Gastrocnemius medialis (tissue), 4 donors: ENCODE results near the gene MYOZ2. TPM values are rescaled to one million over a fixed set of nuclear protein-coding genes. Genes with fewer than 3 reads are reported as not detected.

ENCODE experiments used
- ATAC-seq, 2 donors: fragments of 150-250 bp; one replicate each; pipeline ENCODE4 v1.9.1; 2016
- DNase-seq, 2 donors: peaks; one replicate each; pipeline ENCODE4 v3.0.0-alpha.2; 2019
- H3K27ac ChIP-seq, 4 donors: fragments of 200-600 bp; sonication (generic); 1 replicate in 1 of 4; 2 replicates in 3 of 4; pipeline ENCODE4 v1.5.1; 2016 to 2018; ENCODE audit warnings: mild to moderate bottlenecking in 2 of 4, moderate library complexity in 1 of 4
- H3K27me3 ChIP-seq, 3 donors: fragments of 200-600 bp; sonication (generic) in 2 of 3; 1 replicate in 1 of 3; 2 replicates in 2 of 3; pipeline versions ENCODE4 v1.5.1 to v1.6.0; 2016 to 2019; ENCODE audit warnings: mild to moderate bottlenecking in 1 of 3, moderate library complexity in 1 of 3
- H3K36me3 ChIP-seq, 2 donors: fragments of 200-600 bp; sonication (generic) in 1 of 2; one replicate each; pipeline ENCODE4 v1.5.1; 2017 to 2018
- H3K4me1 ChIP-seq, 2 donors: fragments of 200-600 bp; sonication (generic) in 1 of 2; one replicate each; pipeline ENCODE4 v1.5.1; 2016 to 2017; ENCODE audit warnings: mild to moderate bottlenecking in 2 of 2
- H3K4me3 ChIP-seq, 4 donors: fragments of 200-600 bp; sonication (generic) in 3 of 4; 1 replicate in 1 of 4; 2 replicates in 3 of 4; pipeline ENCODE4 v1.5.1; 2016 to 2019; ENCODE audit warnings: mild to moderate bottlenecking in 2 of 4
- H3K9me3 ChIP-seq, 3 donors: fragments of 200-600 bp; sonication (generic) in 2 of 3; 1 replicate in 1 of 3; 2 replicates in 2 of 3; pipeline ENCODE4 v1.5.1; 2016 to 2019
- CTCF ChIP-seq, 5 experiments: fragments of 450-650 bp in 3 of 5; fragments of 200-600 bp in 2 of 5; sonication (generic) in 2 of 5; IDR thresholded peaks in 4 of 5; conservative IDR thresholded peaks in 1 of 5; 1 replicate in 4 of 5; 2 replicates in 1 of 5; pipeline ENCODE4 v1.5.1; 2016 to 2019; ENCODE audit warnings: antibody characterized with exemption in 5 of 5, mild to moderate bottlenecking in 3 of 5, moderate library complexity in 3 of 5
- POLR2A ChIP-seq, 2 donors: fragments of 450-650 bp; IDR thresholded peaks; one replicate each; pipeline ENCODE4 v1.6.1; 2017; ENCODE audit warnings: antibody characterized with exemption in 2 of 2, mild to moderate bottlenecking in 2 of 2, moderate library complexity in 2 of 2
- in situ Hi-C, 4 donors: fragments of 200-750 bp; cut with MboI; loops; one replicate each; pipeline versions ENCODE4 v1.15.0 to v1.8.0; 2017; ENCODE audit warnings: low sequenced_read_pairs in 4 of 4
- intact Hi-C: fragments of 100-400 bp; cut with DNase I; formaldehyde crosslinking; loops from one replicate; pipeline ENCODE4 v1.15.1; 2023; ENCODE audit warnings: low total_unique reads
- total RNA-seq, 4 donors: library from RNA; depleted of rRNA; stranded (reverse); fragments of >200 nt; gene quantifications; one replicate each; pipeline versions ENCODE4 v1.1.0 to v1.2.3, GENCODE V29; 2016

Gene MYOZ2
- total RNA-seq, 4 donors from 2014 or later = 30.6 to 290 (median 87.9) TPM

- DNase-seq = peak in 1 of 2 donors; percentile 19
- TF ChIP-seq POLR2A (IDR thresholded peaks at IDR 0.05) (no peak), CTCF (IDR thresholded peaks at IDR 0.05 in 4 of 5, conservative IDR thresholded peaks at IDR 0.05 in 1 of 5) (no peak)
- Histone ChIP-seq H3K4me3 (no peak overlapping the region), H3K27me3 (no peaks in the 10 kb centered on the region), H3K36me3 (no peaks in the 10 kb centered on the region), H3K4me1 (peaks cover 35 to 42% of the 10 kb centered on the region in 2 donors), H3K9me3 (no peaks in the 10 kb centered on the region), H3K27ac (peak overlapping the region; percentile 49 to 73 (median 69))
- in situ Hi-C loops (no loop called here), intact Hi-C loops (loop anchor here (5.0 kb wide), 2 partner anchors 108 to 117 kb away; partner anchors contain the start of gene USP53)
- ATAC-seq = peak; percentile 48 to 62
These were observed 30.9 kb upstream of the MYOZ2 start for GRCh38 chr4:119104644-119105273.

DNA sequence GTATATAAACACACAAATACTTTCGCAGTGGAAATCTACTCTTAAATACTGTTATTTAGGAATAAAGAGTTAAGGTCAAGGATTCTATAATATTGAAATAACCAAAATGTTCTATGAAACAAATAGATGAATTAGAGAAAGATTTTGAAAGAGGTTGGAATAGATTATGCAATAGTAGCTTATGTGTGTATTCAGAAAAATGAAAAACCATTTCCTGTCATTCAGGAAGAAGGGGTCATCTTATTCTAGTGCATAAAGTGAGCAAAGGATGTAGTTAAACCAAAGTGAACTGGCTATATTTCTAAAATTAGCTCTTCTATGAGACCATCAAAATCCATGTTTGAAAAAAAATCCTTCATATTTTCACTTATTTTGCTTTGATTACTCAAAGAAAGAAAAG is 30.0 kb upstream of the MYOZ2 start:
- H3K9me3 ChIP-seq = no peaks in the 10 kb centered on the region
- TF ChIP-seq CTCF (IDR thresholded peaks at IDR 0.05 in 4 of 5, conservative IDR thresholded peaks at IDR 0.05 in 1 of 5) = no peak
- no peak for TF ChIP-seq POLR2A (IDR thresholded peaks at IDR 0.05)
- intact Hi-C loops (loop anchor here (5.0 kb wide), 1 partner anchor 107 kb away; the partner anchor contains the start of gene USP53), in situ Hi-C loops (no loop called here)
- no peaks in the 10 kb centered on the region for H3K27me3 ChIP-seq
- no peak overlapping the region for H3K4me3 ChIP-seq
- H3K27ac ChIP-seq = peak overlapping the region; percentile 48 to 73 (median 60)
- DNase-seq (no peak), ATAC-seq (no peak)
- peaks cover 35 to 42% of the 10 kb centered on the region in 2 donors for H3K4me1 ChIP-seq
- H3K36me3 ChIP-seq = no peaks in the 10 kb centered on the region

DNA sequence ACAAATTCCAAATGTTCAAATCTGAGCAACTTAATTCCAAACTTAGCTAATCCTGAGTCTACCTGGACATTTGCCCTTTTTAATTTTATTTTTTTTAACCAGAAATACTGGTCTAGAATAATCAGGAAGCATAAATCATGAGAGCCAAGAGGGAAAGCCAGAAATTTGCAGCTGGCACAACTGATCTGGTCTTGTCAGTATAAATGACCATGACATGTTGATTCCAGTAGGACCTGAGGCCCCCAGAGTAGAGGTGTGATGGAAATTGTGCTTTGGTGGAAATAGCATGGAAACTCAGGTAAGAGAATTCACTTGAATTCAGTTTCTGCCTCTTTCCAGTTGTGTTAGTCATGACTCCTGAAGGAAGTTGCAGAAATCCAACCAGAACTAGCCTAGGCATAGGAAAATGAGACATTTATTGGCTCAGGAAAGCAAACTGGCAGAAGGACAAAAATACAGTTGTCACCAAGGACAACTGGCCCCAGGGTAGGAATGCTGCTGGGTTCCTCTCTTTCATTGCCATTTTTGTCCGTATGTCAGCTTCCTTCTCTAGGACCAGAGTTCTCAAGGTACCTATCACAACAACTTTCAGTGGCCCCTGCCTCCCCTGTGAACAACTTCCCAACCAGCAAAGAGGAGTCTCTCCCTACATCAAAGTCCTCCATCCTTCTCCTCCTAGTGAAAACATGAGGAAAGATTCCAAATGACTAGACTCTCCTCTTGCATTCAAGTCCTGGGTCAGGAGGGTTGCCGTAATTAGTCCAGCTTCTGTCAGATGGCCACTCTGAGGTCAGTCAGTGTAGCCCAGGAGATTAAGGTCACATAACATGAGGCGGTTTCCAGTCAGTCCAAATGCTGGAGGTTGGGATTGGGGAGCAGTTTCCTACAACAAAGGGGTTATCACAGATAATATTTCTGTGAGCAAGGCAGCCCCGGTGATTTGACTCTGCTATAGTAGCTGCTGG is 29.3 kb upstream of the MYOZ2 start:
- no peak overlapping the region for H3K4me3 ChIP-seq
- no peaks in the 10 kb centered on the region for H3K9me3 ChIP-seq
- intact Hi-C loops = loop anchor here (5.0 kb wide), 1 partner anchor 106 kb away; the partner anchor contains the start of gene USP53
- no peaks in the 10 kb centered on the region for H3K36me3 ChIP-seq
- TF ChIP-seq POLR2A (IDR thresholded peaks at IDR 0.05) = no peak
- no peak for TF ChIP-seq CTCF (IDR thresholded peaks at IDR 0.05 in 4 of 5, conservative IDR thresholded peaks at IDR 0.05 in 1 of 5)
- DNase-seq (no peak), ATAC-seq (peak in 1 of 2 donors; percentile 46)
- peaks cover 35 to 42% of the 10 kb centered on the region in 2 donors for H3K4me1 ChIP-seq
- no peaks in the 10 kb centered on the region for H3K27me3 ChIP-seq
- peak overlapping the region; percentile 48 to 73 (median 60) for H3K27ac ChIP-seq
- in situ Hi-C loops = no loop called here

DNA sequence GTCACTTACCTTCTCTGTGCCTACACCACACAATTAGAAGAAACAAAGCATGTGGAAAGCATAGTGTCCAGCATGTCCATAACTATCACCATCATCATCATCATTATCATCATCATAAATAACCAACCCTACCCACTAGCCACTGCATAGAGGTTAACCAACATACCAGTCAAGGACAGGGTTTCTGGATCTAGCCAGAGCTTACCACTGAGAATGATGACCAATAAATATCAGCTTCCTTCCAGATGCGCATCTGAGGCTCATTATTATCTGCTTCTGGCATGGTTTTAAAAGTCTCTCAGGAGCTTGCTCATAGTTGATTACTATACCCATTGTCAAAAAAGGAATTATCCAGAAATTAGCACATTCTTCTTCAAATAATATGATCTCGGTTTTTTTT is 25.5 kb upstream of the MYOZ2 start:
- TF ChIP-seq CTCF (IDR thresholded peaks at IDR 0.05 in 4 of 5, conservative IDR thresholded peaks at IDR 0.05 in 1 of 5) = no peak
- intact Hi-C loops (no loop called here), in situ Hi-C loops (no loop called here)
- ATAC-seq (no peak), DNase-seq (no peak)
- no peaks in the 10 kb centered on the region for H3K9me3 ChIP-seq
- peaks cover 19 to 23% of the 10 kb centered on the region in 2 donors for H3K4me1 ChIP-seq
- H3K36me3 ChIP-seq = no peaks in the 10 kb centered on the region
- H3K27me3 ChIP-seq = no peaks in the 10 kb centered on the region
- H3K4me3 ChIP-seq = no peak overlapping the region
- H3K27ac ChIP-seq = no peak overlapping the region
